ENCODE data around the gene WSCD2.

- no peak for TF ChIP-seq CTCF (conservative IDR thresholded peaks at IDR 0.05; ENCODE audit: low read depth, low read length)
- TF ChIP-seq POLR2A (IDR thresholded peaks at IDR 0.05; ENCODE audit: low read depth, low read length): no peak
- TF ChIP-seq RCOR1 (IDR thresholded peaks at IDR 0.05; ENCODE audit: insufficient replicate concordance, low read length): no peak
- no peak for TF ChIP-seq CHD1 (IDR thresholded peaks at IDR 0.05; ENCODE audit: low read depth, low read length)
- no peak for TF ChIP-seq MAZ (IDR thresholded peaks at IDR 0.05; ENCODE audit: borderline replicate concordance, low read depth, low read length)
- TF ChIP-seq FOS (IDR thresholded peaks at IDR 0.05; ENCODE audit: low read depth, low read length): no peak
- no peak for TF ChIP-seq RAD21 (IDR thresholded peaks at IDR 0.05; ENCODE audit: low read length)
- TF ChIP-seq USF2 (IDR thresholded peaks at IDR 0.05; ENCODE audit: low read depth, low read length): no peak
- no peak for TF ChIP-seq SMC3 (IDR thresholded peaks at IDR 0.05; ENCODE audit: low read depth, low read length)
- no peak for TF ChIP-seq NFE2L2 (IDR thresholded peaks at IDR 0.05; ENCODE audit: low read depth, low read length)
- TF ChIP-seq RFX5 (IDR thresholded peaks at IDR 0.05; ENCODE audit: low read depth, low read length): no peak
Measured at GRCh38 chr12:108121728-108122471, 7.2 kb upstream of the WSCD2 start.

All from IMR-90 (cell line).